ENCODE data around the gene DNM3. TPM values are rescaled to one million over a fixed set of nuclear protein-coding genes. Genes with fewer than 3 reads are reported as not detected.
A peak's percentile ranks its signal among the peaks of the same experiment; 100 is the strongest.

The DNM3 gene
- polyA plus RNA-seq, 1 of the 3 experiments (the other 2 are of a cell fraction), result 0.43 TPM

DNA sequence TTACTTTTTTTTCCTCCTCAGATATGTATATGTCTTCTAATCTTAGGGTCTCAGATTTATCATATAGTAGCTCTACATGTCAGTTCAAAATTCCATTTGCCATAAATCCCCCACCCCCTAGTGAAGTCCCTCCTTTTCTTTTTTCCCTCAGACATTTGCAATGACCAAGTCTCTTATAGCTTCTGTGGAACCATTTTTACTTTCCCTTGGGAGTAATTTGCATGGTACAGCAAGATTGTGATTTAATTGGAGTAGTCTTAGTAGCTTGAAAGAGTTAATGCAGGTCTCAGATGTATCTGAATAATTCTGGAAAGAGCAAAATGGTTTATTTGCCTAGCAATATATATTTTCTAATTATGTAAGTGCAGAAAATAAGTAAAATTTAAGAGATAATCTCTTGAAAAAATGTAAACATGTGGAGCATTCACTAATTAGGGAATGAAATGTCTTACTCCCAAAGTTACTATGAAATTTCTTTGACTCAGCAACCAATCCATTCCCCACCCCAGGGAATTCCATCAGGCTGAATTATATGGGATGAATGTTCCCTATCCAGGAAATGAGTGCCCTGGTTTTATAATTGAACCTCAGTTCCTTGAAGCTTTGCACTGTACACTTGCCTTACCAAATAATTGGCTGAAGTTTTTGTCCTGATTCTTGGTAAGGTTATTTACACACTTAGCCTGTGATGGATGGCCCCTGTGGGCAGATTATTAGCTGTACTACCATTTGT lies 267.0 kb downstream of the DNM3 start:
- Histone ChIP-seq H3K36me3 (replicated peaks in 1 of 2; ENCODE audit: control insufficient read depth in 1 of 2, insufficient read depth in 2 of 2, low read length in 1 of 2) (no peaks in the 10 kb centered on the region), H3K4me1 (ENCODE audit: control insufficient read depth in 1 of 2, insufficient read depth in 2 of 2, low read depth in 1 of 2, low read length in 1 of 2) (peaks cover 43 to 46% of the 10 kb centered on the region in 2 experiments; a peak in 3 of 4 replicates), H3K9ac (no peak overlapping the region), H3K4me3 (ENCODE audit: low read depth in 2 of 2, low read length in 1 of 2) (no peak overlapping the region), H3K27me3 (ENCODE audit: insufficient read depth) (no peaks in the 10 kb centered on the region), H3F3A (replicated peaks; ENCODE audit: insufficient read depth) (peaks cover 27% of the 10 kb centered on the region), H3K4me2 (peak overlapping the region; percentile 26; the same call in 1 of the 2 replicates), H4K20me1 (ENCODE audit: insufficient read depth) (no peaks in the 10 kb centered on the region), H3K9me3 (no peaks in the 10 kb centered on the region), H3K79me2 (ENCODE audit: insufficient read depth) (no peaks in the 10 kb centered on the region), H3K27ac (ENCODE audit: low read depth in 2 of 2, low read length in 1 of 2) (peak overlapping the region; percentile 80 to 96), H3K9me2 (no peaks in the 10 kb centered on the region), H2AFZ (ENCODE audit: low read depth) (no peak overlapping the region)
- ChIA-PET CTCF (interaction anchor here (1.6 kb wide), 1 partner anchor 18 kb away, joined by 7 read pairs; no protein-coding TSS in a partner anchor), POLR2A (no interaction called here)
- DNase-seq, result no peak
- TF ChIP-seq RXRA (IDR thresholded peaks at IDR 0.05; ENCODE audit: borderline replicate concordance, low read depth) (no peak), PBX3 (IDR thresholded peaks at IDR 0.05) (0 out of 2 replicates have a peak, but pooled peaks have one; percentile 12)

DNA sequence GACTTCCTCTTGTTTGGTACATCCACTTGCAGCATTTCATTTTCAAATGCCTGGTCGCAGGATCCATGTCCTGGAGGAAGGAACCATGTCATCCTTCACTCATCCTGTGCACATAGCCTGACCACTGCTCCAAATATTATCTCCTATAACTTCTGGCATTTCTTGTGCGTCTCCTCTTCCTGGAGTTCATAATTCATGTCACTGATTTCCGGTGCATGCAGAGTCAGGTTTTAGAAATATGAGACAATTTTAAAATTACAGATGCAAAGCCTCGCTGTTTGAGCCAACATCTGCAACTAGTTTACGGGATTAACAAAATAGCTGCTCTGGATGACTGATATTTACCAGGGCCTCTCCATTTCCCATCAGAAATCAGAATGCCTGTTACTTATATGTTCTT lies 268.1 kb downstream of the DNM3 start:
- CTCF ChIA-PET, result interaction anchor here (1.1 to 1.6 kb wide), 3 partner anchors 11 to 22 kb away, joined by 3 to 7 read pairs (median 4); no protein-coding TSS in a partner anchor
- POLR2A ChIA-PET, result no interaction called here
- TF ChIP-seq EZH2phosphoT487 (IDR thresholded peaks at IDR 0.05; ENCODE audit: borderline replicate concordance, low read depth) (no peak), RCOR1 (IDR thresholded peaks at IDR 0.05; ENCODE audit: low read length) (peak; percentile 59), TCF12 (IDR thresholded peaks at IDR 0.05) (peak; percentile 99), PBX3 (IDR thresholded peaks at IDR 0.05) (peak; percentile 96), FOXJ3 (CRISPR knock-in tag; IDR thresholded peaks at IDR 0.05) (no peak), NFIC (IDR thresholded peaks at IDR 0.05; ENCODE audit: borderline replicate concordance) (peak; percentile 65), POLR2AphosphoS5 (IDR thresholded peaks at IDR 0.05; ENCODE audit: low read depth, low read length) (peak; percentile 64; the same call in 1 of the 2 replicates), ELF1 (IDR thresholded peaks at IDR 0.05) (peak; percentile 61), JUND (IDR thresholded peaks at IDR 0.05) (peak; percentile 79), GABPA (IDR thresholded peaks at IDR 0.05; ENCODE audit: low read depth) (0 out of 2 replicates have a peak, but pooled peaks have one; percentile 19), CHD2 (IDR thresholded peaks at IDR 0.05; ENCODE audit: low read length, partially characterized antibody) (no peak), USF2 (IDR thresholded peaks at IDR 0.05; ENCODE audit: borderline replicate concordance, low read depth, low read length) (no peak), TEAD4 (IDR thresholded peaks at IDR 0.05; ENCODE audit: borderline replicate concordance, insufficient read depth) (peak; percentile 70), RXRA (IDR thresholded peaks at IDR 0.05; ENCODE audit: borderline replicate concordance, low read depth) (peak; percentile 49; the same call in 1 of the 2 replicates), MEF2A (IDR thresholded peaks at IDR 0.05; ENCODE audit: borderline replicate concordance, low read depth) (peak; percentile 9; the same call in 1 of the 2 replicates), FOXM1 (IDR thresholded peaks at IDR 0.05; ENCODE audit: low read depth) (peak; percentile 79), EP300 (IDR thresholded peaks at IDR 0.05; ENCODE audit: borderline replicate concordance in 1 of 2, low read depth in 1 of 2, low read length in 1 of 2) (peak; percentile 78 to 88)
- TF ChIP-seq, protein P1, sequence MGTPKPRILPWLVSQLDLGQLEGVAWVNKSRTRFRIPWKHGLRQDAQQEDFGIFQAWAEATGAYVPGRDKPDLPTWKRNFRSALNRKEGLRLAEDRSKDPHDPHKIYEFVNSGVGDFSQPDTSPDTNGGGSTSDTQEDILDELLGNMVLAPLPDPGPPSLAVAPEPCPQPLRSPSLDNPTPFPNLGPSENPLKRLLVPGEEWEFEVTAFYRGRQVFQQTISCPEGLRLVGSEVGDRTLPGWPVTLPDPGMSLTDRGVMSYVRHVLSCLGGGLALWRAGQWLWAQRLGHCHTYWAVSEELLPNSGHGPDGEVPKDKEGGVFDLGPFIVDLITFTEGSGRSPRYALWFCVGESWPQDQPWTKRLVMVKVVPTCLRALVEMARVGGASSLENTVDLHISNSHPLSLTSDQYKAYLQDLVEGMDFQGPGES (IDR thresholded peaks at IDR 0.05; ENCODE audit: low read depth, low read length), result no peak

More for the DNA sequence above, 268.1 kb downstream of the DNM3 start:
- Histone ChIP-seq H3K27ac (ENCODE audit: low read depth in 2 of 2, low read length in 1 of 2) (peak overlapping the region; percentile 80 to 96), H3K27me3 (ENCODE audit: insufficient read depth) (no peaks in the 10 kb centered on the region), H3K9me3 (no peaks in the 10 kb centered on the region), H3K9me2 (no peaks in the 10 kb centered on the region), H3K4me3 (ENCODE audit: low read depth in 2 of 2, low read length in 1 of 2) (no peak overlapping the region), H3K9ac (no peak overlapping the region), H3K79me2 (ENCODE audit: insufficient read depth) (no peaks in the 10 kb centered on the region), H2AFZ (ENCODE audit: low read depth) (peak overlapping the region; percentile 43; the same call in 1 of the 2 replicates), H3F3A (replicated peaks; ENCODE audit: insufficient read depth) (peaks cover 27% of the 10 kb centered on the region), H3K36me3 (replicated peaks in 1 of 2; ENCODE audit: control insufficient read depth in 1 of 2, insufficient read depth in 2 of 2, low read length in 1 of 2) (no peaks in the 10 kb centered on the region), H3K4me2 (peak overlapping the region; percentile 48), H3K4me1 (ENCODE audit: control insufficient read depth in 1 of 2, insufficient read depth in 2 of 2, low read depth in 1 of 2, low read length in 1 of 2) (peaks cover 43 to 46% of the 10 kb centered on the region in 2 experiments; a peak in 3 of 4 replicates), H4K20me1 (ENCODE audit: insufficient read depth) (no peaks in the 10 kb centered on the region)
- peak; percentile 41 for DNase-seq
- WGBS (ENCODE audit: low lambda C conversion rate), result 18% methylated on average over 5 of the region's 5 CpGs
